Sigmoid colon (tissue), 4 donors: ENCODE data around the gene MACROD2.

Source experiments
- EP300 ChIP-seq, 4 donors: sonication (generic); formaldehyde crosslinking; IDR thresholded peaks; one replicate each; pipeline ENCODE4 v1.6.1; 2017; ENCODE audit warnings: antibody characterized with exemption in 4 of 4
- POLR2A ChIP-seq, 2 donors: fragments of 450-650 bp; IDR thresholded peaks; one replicate each; pipeline ENCODE4 v1.6.1; 2016; ENCODE audit warnings: antibody characterized with exemption in 2 of 2, mild to moderate bottlenecking in 2 of 2, moderate library complexity in 2 of 2
- POLR2AphosphoS5 ChIP-seq, 4 donors: sonication (generic); formaldehyde crosslinking; IDR thresholded peaks; one replicate each; pipeline ENCODE4 v1.6.1; 2017; ENCODE audit warnings: antibody characterized with exemption in 4 of 4
- TF ChIP-seq, protein P1 (sequence below), 4 experiments: fragments of 450-650 bp in 3 of 4; fragments of 200-600 bp in 1 of 4; IDR thresholded peaks; one replicate each; pipeline ENCODE4 v1.5.1; 2016 to 2019; ENCODE audit warnings: antibody characterized with exemption in 4 of 4, mild to moderate bottlenecking in 3 of 4, moderate library complexity in 2 of 4

DNA sequence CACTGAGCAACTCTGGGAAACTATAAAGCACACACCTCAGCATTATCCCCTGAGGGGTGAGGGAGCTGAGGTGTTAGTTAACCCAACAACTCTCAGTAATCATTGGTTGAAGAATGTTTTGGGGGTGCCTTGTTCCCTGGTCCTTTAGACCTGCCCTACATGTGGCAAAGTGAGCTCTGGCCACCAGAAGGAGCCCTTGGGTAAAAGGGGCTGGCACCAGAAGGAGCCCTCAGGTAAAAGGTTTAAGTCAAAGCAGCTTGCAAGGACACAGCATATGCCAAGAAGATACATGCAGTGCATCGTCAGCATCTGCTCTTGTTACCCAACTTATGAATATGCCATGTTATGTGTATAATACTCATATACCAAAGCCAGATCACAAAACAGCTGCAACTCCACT, 1496.3 kb downstream of the MACROD2 start:
- TF ChIP-seq, protein P1, sequence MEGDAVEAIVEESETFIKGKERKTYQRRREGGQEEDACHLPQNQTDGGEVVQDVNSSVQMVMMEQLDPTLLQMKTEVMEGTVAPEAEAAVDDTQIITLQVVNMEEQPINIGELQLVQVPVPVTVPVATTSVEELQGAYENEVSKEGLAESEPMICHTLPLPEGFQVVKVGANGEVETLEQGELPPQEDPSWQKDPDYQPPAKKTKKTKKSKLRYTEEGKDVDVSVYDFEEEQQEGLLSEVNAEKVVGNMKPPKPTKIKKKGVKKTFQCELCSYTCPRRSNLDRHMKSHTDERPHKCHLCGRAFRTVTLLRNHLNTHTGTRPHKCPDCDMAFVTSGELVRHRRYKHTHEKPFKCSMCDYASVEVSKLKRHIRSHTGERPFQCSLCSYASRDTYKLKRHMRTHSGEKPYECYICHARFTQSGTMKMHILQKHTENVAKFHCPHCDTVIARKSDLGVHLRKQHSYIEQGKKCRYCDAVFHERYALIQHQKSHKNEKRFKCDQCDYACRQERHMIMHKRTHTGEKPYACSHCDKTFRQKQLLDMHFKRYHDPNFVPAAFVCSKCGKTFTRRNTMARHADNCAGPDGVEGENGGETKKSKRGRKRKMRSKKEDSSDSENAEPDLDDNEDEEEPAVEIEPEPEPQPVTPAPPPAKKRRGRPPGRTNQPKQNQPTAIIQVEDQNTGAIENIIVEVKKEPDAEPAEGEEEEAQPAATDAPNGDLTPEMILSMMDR (IDR thresholded peaks at IDR 0.05), result no peak
- no peak for TF ChIP-seq EP300 (IDR thresholded peaks at IDR 0.05)
- no peak for TF ChIP-seq POLR2A (IDR thresholded peaks at IDR 0.05)
- no peak for TF ChIP-seq POLR2AphosphoS5 (IDR thresholded peaks at IDR 0.05)
